Erythroblast (primary cell): ENCODE data around the gene IWS1.
"Not testable (repeated sequence)": the region's sequence is repeated elsewhere in the genome, so short reads cannot be mapped to it uniquely, and the experiment has no call there.

Experiments used
- DNase-seq, 2 experiments: peaks; one replicate each; lab custom pipeline; 2025; lab: John Stamatoyannopoulos, UW
- GATA1 ChIP-seq: IDR thresholded peaks from 2 replicates; pipeline ENCODE4 v1.6.1; 2011; ENCODE audit warnings: low read depth, mild to moderate bottlenecking, control low read depth, low read length, moderate library complexity
- POLR2A ChIP-seq: IDR thresholded peaks from 2 replicates; pipeline ENCODE4 v1.6.1; 2011; ENCODE audit warnings: mild to moderate bottlenecking, low read length

Gene IWS1

GRCh38 chr2:127527001-127527804, 914 bp upstream of the IWS1 start:
- TF ChIP-seq GATA1 (no peak), POLR2A (no peak)
- DNase-seq, result peak in 1 of 2 experiments; percentile 57

DNA sequence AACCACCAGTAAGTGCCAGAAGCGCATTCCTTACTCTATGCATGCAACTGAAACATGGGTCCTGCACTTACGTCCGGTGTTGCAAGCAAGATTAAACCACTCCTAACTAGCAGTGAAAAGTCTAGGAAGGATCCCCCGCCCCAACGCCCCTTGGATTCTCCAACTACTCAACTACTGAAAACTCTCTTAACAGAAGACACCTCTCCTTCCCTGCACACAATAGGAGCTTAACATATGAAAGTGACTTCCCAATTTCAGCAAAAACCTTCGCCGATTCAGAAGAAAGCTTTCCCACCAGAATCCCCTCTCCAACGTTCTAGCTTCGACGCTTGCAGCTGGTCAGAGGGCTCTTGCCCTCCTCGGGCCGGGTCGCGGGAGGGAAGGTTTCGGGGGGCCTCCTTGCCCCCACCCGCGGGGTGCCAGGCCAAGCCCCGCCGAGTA, 578 bp downstream of the IWS1 start:
- peak; percentile 63 to 74 for DNase-seq
- TF ChIP-seq POLR2A (no peak), GATA1 (no peak)

- not testable (repeated sequence) for DNase-seq
Observed at GRCh38 chr2:127524198-127524834, 2.0 kb downstream of the IWS1 start.

GRCh38 chr2:127523269-127523939, 2.9 kb downstream of the IWS1 start:
- DNase-seq, result no peak
- no peak for TF ChIP-seq GATA1
- TF ChIP-seq POLR2A, result no peak

DNA sequence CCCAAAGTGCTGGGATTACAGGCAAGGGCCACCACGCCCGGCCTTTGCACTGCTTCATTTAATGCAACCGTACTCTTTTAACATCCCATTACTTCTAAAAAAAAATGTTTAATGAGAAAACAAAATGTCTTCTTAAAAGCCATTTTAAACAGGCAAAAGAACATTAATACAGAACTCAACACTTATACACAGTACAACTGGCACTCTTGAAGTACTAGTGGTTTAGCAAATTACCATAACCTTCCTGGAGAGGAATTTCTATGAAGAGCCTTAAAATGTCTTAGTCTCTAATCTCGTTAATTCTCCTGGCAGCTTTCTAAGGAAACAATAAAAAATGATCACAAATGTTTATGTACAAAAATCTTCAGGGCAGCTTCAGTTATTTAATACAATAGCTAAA, 5.9 kb downstream of the IWS1 start:
- no peak for DNase-seq
- no peak for TF ChIP-seq POLR2A
- TF ChIP-seq GATA1, result no peak

GRCh38 chr2:127517465-127517864, 8.8 kb downstream of the IWS1 start:
- no peak for TF ChIP-seq POLR2A
- DNase-seq, result no peak

GRCh38 chr2:127516041-127516762, 10.1 kb downstream of the IWS1 start:
- TF ChIP-seq POLR2A (no peak), GATA1 (no peak)

DNA sequence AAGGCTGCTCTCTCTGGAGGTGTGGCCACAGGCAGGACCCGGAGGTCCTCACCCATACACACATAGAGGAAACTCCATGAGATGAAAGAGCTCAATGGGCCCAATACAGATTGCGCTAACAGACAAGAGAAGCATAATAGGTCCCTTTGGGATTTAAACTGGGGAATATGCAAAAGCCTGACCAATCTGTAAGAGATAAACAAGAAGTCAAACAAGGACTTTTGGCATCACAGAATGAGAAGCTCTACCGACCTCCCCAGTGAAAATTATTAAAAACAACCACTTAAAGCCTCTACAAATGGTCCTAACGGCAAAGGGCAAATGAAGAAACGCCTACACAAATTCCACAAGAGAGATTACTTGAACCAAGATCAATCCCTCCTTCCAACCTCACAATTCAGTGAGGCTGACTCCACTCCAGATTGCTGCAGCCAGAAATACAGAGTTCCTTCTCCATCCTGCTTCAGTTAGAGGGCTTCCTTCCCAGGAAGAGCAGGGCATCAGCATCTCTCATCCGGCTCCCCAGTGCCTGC, 10.8 kb downstream of the IWS1 start:
- no peak for TF ChIP-seq POLR2A
- TF ChIP-seq GATA1, result no peak
- no peak for DNase-seq

More at GRCh38 chr2:127516041-127516762, 10.1 kb downstream of the IWS1 start:
- DNase-seq, result no peak

DNA sequence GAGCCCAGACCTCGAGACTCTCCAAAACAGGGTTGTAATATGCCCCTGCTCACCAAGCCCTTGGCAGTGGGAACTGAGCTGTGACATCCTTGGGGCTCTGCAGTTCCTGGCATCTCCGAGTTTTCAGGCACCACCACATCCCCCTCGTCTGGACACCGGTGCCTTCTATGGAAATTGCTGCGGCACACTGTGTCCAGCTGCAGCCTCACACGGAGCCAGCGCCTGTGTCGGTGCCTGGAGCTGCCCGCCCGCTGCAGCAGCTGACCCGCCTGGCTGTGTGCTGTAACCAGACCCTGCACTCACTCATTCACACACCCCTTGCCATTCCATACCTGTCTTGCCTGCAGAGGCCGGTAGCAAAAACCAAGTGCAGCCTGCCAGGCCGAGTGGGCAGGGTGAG, 11.8 kb downstream of the IWS1 start:
- no peak for DNase-seq
- TF ChIP-seq GATA1, result no peak
- TF ChIP-seq POLR2A, result no peak

DNA sequence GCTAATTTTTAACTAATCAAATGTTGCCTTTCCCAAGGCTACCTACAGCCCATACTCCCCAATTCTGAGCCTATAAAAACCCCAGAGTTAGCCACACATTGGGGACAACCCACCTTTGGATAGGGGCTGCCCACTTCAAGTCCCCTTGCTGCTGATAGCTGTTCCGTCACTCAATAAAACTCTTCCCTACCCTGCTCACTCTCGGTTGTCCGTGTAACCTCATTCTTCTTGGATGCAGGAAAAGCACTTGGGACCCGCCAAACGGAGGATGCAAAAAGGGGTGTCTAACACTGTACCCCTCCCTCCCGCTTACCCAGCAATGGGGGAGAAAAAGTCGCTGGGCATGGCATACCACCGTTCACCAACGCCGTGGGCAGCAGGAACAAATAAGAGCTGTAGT, 12.2 kb downstream of the IWS1 start:
- TF ChIP-seq POLR2A (no peak), GATA1 (no peak)
- no peak for DNase-seq

- TF ChIP-seq GATA1, result no peak
- no peak for TF ChIP-seq POLR2A
- DNase-seq, result no peak
Observed at GRCh38 chr2:127512362-127512761, 13.9 kb downstream of the IWS1 start.

- DNase-seq, result no peak
- no peak for TF ChIP-seq POLR2A
- TF ChIP-seq GATA1, result no peak
Observed at GRCh38 chr2:127511917-127512316, 14.4 kb downstream of the IWS1 start.

DNA sequence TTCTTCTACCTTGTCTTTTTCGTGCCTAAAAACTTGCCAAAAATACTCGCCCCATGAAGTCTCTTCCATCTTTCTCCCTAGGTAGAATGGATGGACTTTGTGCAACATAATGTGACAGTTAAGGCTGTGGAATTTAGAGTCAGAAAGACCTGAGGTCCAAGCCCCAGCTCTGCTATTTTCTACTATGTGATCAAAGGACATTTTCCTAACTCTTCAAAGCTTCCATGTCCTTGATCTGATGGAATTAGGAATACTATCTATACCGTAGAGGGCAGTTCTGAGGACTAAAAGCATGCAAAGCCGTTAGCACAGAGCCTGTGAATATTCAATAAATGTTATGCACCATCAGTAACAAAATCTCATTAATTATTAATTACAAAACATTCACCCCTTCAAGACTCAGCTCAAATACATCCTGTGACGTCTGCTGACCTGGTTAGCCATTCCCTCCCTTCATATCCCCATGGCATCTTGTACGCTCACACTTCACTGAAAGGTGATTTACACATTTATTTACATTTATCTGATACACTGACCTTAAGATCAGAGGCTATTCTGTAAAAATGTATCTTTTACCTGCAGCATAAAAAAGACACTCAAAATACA, 15.1 kb downstream of the IWS1 start:
- TF ChIP-seq POLR2A, result no peak
- TF ChIP-seq GATA1, result no peak
- DNase-seq, result no peak
